Central memory CD8-positive, alpha-beta T cell (primary cell): ENCODE measurements around the gene ODC1.
"Not testable (repeated sequence)": the region's sequence is repeated elsewhere in the genome, so short reads cannot be mapped to it uniquely, and the experiment has no call there.

Experiments
- ATAC-seq: fragments of 150-1000 bp; cut with Tn5 transposase; replicated peaks from 2 replicates; pipeline ENCODE4 v1.10.0; 2022; ENCODE audit warnings: mild to moderate bottlenecking, moderate FRiP score, moderate number of reproducible peaks; ENCODE audit not compliant: poor library complexity, severe bottlenecking; ENCODE audit errors: extremely low read depth
- DNase-seq, 2 donors: peaks; one replicate each; pipeline ENCODE4 v3.0.0; 2021; ENCODE audit warnings: low spot score in 2 of 2
- H3K27ac Mint-ChIP-seq: one replicate; pipeline ENCODE4 v1.8.0; 2022; ENCODE audit warnings: low read depth, mild to moderate bottlenecking, moderate library complexity, mixed read lengths
- H3K27me3 Mint-ChIP-seq: one replicate; pipeline ENCODE4 v1.8.0; 2022; ENCODE audit warnings: mixed read lengths
- H3K36me3 Mint-ChIP-seq: one replicate; pipeline ENCODE4 v1.8.0; 2022; ENCODE audit warnings: mild to moderate bottlenecking, moderate library complexity, mixed read lengths; ENCODE audit not compliant: insufficient read depth
- H3K4me1 Mint-ChIP-seq: one replicate; pipeline ENCODE4 v1.8.0; 2022; ENCODE audit warnings: mixed read lengths
- H3K4me3 Mint-ChIP-seq: one replicate; pipeline ENCODE4 v1.8.0; 2022; ENCODE audit warnings: mild to moderate bottlenecking, moderate library complexity, mixed read lengths
- H3K9me3 Mint-ChIP-seq: one replicate; pipeline ENCODE4 v1.8.0; 2022; ENCODE audit warnings: mixed read lengths

ODC1 gene

DNA sequence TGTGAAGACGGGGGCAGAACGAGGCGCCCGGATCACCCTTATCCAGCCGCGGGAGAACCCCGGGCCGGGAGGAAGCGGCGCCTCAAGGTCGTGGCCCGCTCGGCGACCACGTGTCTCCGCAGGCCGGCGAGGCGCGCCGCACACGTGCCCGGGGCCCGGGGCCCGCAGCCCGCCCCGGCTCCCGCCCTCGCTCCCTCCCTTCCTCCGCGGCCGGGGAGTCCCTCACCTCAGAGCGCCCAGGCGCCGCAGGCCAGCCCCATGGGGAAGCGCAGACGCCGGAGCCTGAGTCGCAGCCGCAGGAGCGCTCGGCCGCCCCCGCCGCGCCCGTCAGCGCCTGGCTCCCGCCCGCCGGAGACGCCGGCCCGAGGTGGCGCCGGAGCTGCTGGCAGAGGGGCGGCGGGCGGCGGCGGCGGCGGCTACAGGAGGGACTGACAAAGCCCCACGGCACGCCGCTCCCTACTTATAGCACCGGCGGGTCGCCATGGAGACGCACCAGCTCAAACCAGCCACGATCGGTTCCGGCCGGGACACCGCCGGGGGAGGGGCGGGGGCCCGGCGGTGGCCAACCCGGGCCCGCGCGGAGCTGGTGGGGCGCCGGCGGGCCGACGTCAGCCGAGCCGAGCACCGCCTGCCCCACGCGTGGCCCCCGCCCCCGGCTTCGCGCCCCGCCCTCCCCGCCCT is at the start of gene ODC1:
TSS of gene ODC1 (minus strand) at position 433 of the 681 bp plus-strand sequence. CDS start 3,295 bp downstream, outside the sequence.
- Mint-ChIP-seq H3K9me3 (no peaks in the 10 kb centered on the region), H3K36me3 (peaks cover 36% of the 10 kb centered on the region), H3K4me3 (peak within 1 kb of the TSS; percentile 76), H3K4me1 (peaks cover 27% of the 10 kb centered on the region), H3K27me3 (no peaks in the 10 kb centered on the region), H3K27ac (peak within 1 kb of the TSS; percentile 67)
- DNase-seq (peak; percentile 97), ATAC-seq (peak; percentile 83)

DNA sequence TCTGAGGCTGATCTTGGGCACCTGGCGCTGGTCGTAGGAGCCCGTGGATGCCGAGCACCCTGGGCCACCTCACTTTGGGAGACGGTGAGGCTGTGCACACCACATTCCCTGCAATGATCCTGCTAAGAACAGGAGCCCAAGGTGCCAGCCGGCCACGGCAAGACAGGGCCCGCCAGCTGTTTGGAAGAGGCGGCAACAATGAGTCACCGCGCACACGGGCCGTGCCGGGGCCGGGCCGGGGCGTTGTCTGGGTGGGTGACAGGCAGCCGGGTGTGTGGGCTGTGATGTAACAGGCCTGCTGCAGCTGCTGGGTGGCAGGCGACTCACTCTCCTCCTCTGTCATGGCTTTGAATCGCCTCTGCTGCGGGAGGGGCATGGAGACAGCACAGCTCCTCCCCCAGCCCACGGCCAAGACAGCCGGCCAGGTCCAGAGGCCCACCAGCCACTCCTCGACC is 49.7 kb upstream of the ODC1 start:
- peak; percentile 32 to 54 for DNase-seq

DNA sequence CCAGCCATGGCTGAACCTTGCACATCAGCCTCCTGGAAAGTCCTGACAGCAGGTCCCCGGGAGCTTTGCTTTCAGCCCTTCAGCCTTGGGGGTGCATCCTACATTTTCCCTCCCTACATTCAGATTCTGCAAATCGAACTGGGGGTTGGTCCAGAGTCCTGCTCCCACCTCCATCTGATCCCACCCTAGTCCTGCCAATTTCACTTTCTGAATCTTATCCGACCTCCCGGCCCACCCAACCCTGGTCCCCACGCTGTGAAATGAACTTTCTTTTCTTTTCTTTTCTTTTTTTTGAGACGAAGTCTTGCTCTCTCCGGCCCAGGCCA is 47.8 kb upstream of the ODC1 start:
- no peak overlapping the region for H3K4me3 Mint-ChIP-seq

More for the DNA sequence above, 49.7 kb upstream of the ODC1 start:
- Mint-ChIP-seq H3K36me3 (no peaks in the 10 kb centered on the region), H3K4me1 (peaks cover 11% of the 10 kb centered on the region), H3K9me3 (no peaks in the 10 kb centered on the region), H3K27me3 (peaks cover 41% of the 10 kb centered on the region), H3K27ac (peak overlapping the region; percentile 81), H3K4me3 (peak overlapping the region; percentile 20)
- ATAC-seq = peak; percentile 65

DNA sequence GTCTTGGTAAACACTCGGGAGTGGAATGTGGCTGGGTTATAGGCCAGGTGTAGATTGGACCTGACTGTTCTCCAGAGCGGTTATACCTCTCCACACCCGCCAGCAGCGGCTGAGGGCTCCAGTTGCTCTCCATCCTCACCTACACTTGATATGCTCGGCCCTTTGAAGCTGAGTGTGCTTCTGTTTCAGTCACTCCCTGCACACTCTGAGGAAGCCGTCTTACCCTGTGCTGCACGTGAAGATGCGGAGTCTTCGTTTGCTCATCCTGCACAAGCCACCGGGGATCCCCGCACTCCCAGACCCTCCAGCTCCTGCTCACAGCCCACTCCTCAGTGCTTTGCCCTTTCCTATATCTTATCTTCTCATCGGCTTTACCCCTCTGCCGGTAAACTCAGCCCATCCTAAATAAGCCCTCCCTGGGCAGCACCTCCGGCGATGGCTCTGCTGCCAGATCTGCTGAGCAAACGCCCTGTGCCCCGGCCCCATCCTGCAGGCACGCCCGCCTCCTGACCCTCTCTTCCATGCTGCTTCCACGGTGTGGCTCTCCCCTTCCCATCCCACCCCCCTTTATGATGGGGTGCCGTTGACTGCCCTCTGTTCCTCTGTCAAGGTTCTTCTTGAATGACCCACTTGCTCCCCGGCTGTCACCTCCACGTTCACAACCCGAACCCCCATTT is 47.3 kb upstream of the ODC1 start:
- H3K27ac Mint-ChIP-seq = peak overlapping the region; percentile 55
- no peaks in the 10 kb centered on the region for H3K9me3 Mint-ChIP-seq
- DNase-seq = peak; percentile 6 to 8
- no peaks in the 10 kb centered on the region for H3K36me3 Mint-ChIP-seq
- ATAC-seq = no peak
- H3K4me3 Mint-ChIP-seq = no peak overlapping the region
- peaks cover 27% of the 10 kb centered on the region for H3K27me3 Mint-ChIP-seq
- peaks cover 11% of the 10 kb centered on the region for H3K4me1 Mint-ChIP-seq

More for the DNA sequence above, 47.8 kb upstream of the ODC1 start:
- Mint-ChIP-seq H3K27me3 (peaks cover 27% of the 10 kb centered on the region), H3K27ac (peak overlapping the region; percentile 55), H3K36me3 (no peaks in the 10 kb centered on the region), H3K4me1 (peaks cover 11% of the 10 kb centered on the region), H3K9me3 (no peaks in the 10 kb centered on the region)
- peak in 1 of 2 donors; percentile 3 for DNase-seq
- ATAC-seq = no peak

DNA sequence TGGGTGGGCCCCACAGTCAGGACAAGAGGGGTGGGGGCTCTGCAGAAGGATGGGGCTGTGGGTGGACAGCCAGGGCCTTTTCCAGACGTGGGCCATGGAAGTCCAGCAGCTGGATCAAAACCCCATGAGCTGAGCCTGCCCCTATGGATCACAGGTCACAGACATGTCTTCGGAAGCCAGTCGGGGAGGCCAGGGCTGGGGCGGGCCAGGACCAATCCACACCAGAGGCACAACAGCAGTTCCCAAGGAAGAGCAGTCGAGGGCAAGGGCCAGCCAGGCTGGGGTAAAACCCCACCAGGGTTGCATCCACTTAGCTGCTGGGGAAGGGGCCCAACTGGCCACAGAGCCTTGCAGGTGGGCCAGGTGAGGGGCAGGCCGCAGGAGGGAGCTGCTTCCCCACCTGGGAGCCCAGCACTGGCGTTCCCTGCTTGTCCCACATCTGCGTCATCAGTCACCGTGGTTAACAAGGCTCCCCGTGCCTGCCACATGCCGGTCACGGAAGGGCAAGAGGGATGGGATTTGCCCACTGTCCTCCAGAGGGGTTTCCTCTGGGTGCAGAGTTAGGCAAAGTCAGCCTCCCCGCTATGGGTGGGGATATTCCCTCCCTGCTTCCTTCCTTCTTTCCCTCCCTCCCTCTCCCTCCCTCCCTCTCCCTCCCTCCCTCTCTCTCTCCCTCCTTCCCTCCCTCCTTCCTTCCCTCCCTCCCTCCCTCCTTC is 46.4 kb upstream of the ODC1 start:
- no peak overlapping the region for H3K4me3 Mint-ChIP-seq
- peaks cover 11% of the 10 kb centered on the region for H3K4me1 Mint-ChIP-seq
- H3K27me3 Mint-ChIP-seq = peaks cover 27% of the 10 kb centered on the region
- no peaks in the 10 kb centered on the region for H3K36me3 Mint-ChIP-seq
- ATAC-seq (no peak), DNase-seq (peak; percentile 4 to 12)
- H3K27ac Mint-ChIP-seq = peak overlapping the region; percentile 80
- no peaks in the 10 kb centered on the region for H3K9me3 Mint-ChIP-seq

DNA sequence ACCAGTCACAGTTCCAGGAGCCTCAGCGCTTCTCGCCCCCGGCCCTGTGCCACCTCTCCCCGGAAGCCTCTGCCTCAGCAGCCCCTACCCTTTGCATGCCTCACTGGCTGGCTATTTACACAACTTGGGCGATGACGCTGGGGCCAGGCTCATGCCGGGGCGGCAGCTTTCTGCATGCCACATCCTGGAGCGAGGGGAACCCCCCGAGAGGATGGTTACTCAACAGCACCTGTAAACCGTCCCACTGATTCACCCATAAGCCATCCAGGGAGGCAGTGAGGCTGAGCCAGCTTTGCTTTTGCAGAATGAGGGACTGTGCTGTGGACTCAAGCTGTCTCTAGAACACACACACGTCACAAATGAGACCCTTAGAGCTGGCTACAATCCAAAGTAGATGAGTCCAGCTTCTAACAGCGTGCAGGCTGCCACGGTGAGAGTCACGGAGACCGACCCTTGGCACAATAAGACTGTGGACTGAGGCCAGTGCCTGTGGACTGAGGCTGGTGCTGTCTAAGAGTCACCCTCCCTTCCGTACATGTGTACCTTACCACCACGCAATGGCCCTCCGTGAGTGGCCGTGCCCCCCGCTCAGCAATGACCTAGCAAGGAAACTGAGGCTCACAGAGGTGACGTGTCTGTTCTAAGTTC is 45.6 kb upstream of the ODC1 start:
- Mint-ChIP-seq H3K36me3 (no peaks in the 10 kb centered on the region), H3K27me3 (peaks cover 22% of the 10 kb centered on the region), H3K4me3 (peak overlapping the region; percentile 34), H3K4me1 (peaks cover 13% of the 10 kb centered on the region), H3K9me3 (peaks cover 2% of the 10 kb centered on the region), H3K27ac (peak overlapping the region; percentile 80)
- peak; percentile 69 to 84 for DNase-seq
- ATAC-seq = peak; percentile 95

DNA sequence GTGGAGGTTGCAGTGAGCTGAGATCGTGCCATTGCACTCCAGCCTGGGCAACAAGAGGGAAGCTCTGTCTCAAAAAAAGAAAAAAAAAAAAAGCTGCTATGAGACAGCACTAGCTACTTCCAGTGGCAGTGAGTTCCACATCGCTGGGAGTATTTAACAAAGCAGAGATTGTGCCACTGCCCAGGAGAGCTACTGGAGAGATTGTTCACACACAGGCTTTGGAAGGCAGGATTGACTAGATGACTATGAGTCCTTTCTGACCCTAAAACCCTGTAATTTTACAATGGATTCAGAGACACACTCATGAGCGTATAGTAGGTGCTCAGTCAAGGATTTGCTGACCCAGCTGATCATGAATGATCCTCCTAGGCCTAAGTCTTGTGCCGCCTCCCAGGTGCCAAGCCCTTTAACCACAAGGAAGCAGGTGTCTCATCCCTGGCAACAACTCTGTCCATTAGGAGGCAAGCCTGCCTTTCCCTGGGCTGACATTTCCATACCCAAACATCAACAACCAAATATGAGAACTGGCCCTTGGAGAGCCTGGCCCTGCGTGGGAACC is 45.0 kb upstream of the ODC1 start:
- peaks cover 6% of the 10 kb centered on the region for H3K9me3 Mint-ChIP-seq
- no peak for ATAC-seq
- H3K27ac Mint-ChIP-seq = peak overlapping the region; percentile 80
- peaks cover 1% of the 10 kb centered on the region for H3K36me3 Mint-ChIP-seq
- H3K27me3 Mint-ChIP-seq = peaks cover 16% of the 10 kb centered on the region
- H3K4me3 Mint-ChIP-seq = peak overlapping the region; percentile 34
- peaks cover 18% of the 10 kb centered on the region for H3K4me1 Mint-ChIP-seq
- no peak for DNase-seq

DNA sequence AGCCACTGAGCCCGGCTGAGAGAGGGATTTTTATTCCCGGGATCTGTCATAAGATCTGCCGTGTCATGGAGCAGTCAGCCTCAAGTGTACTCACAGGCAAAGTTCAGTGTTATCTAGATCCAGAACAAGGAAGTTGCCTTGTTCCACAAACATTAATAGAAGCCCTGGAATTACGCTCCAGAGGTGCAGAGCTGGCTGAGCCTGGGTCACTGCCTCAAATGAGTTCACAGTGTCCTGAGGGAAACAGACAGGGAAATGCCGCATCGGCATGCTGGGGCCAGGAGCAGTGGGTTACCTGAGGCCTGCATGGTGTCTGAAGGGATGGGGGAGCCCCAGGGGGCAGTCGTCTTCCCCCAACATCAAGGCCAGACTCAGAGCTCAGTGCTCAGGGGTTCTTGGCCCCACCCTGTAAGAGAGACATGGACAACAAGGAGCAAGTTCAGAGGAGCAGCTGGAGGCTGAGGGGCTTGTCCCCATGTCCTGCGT is 42.7 kb upstream of the ODC1 start:
- H3K27me3 Mint-ChIP-seq = no peaks in the 10 kb centered on the region
- H3K27ac Mint-ChIP-seq = peak overlapping the region; percentile 17
- ATAC-seq (no peak), DNase-seq (no peak)
- H3K36me3 Mint-ChIP-seq = peaks cover 5% of the 10 kb centered on the region
- H3K4me1 Mint-ChIP-seq = peaks cover 28% of the 10 kb centered on the region
- peaks cover 6% of the 10 kb centered on the region for H3K9me3 Mint-ChIP-seq
- no peak overlapping the region for H3K4me3 Mint-ChIP-seq

DNA sequence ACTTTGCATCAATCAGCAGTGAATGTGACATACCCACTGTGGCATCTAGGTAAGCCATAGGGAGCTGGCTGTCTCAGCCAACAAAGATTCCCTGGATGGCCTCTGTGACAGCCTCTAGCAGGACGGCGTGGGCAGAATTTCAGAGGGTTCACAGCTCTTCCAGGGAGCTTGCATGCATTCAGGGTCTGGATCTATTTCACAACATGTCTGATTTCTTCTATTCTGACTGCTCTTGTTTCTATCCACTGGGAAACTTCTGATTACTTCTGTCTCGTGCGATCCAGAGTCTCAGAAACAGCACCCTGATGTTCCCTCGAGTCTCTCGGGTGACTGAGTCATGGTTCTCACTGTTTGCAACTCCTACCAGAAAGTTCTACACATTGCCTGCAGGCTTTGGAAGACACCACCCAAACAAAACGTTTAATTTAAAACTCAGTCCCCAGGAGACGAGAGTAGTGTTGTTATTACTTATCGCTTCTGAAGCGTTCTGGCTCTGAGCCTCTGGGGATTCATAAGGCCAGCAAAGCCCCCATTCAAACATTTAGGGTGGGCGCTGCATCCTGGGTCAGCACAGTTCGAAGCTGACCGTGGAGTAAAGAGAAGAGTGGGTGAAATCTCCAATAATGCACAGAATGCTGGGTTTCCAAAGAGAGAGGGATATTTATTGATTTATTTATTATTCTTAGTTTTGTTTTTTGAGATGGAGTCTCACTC is 41.9 kb upstream of the ODC1 start:
- H3K27me3 Mint-ChIP-seq = no peaks in the 10 kb centered on the region
- H3K27ac Mint-ChIP-seq = no peak overlapping the region
- DNase-seq = no peak
- H3K4me3 Mint-ChIP-seq = no peak overlapping the region
- H3K9me3 Mint-ChIP-seq = peaks cover 6% of the 10 kb centered on the region
- H3K4me1 Mint-ChIP-seq = peaks cover 28% of the 10 kb centered on the region
- ATAC-seq = no peak
- peaks cover 5% of the 10 kb centered on the region for H3K36me3 Mint-ChIP-seq

DNA sequence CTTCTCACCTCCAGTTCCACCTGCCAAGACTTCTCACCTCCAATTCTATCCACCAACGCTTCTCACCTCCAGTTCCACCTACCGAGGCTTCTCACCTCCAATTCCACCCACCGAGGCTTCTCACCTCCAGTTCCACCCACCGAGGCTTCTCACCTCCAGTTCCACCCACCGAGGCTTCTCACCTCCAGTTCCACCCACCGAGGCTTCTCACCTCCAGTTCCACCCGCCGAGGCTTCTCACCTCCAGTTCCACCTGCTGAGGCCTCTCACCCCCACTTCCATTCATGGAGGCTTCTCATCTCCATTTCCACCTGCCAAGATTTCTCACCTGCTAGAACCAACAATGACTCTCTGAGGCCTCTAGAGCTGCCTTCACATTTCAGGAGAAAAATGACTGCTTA is 40.0 kb upstream of the ODC1 start:
- peaks cover 21% of the 10 kb centered on the region for H3K4me1 Mint-ChIP-seq
- H3K27me3 Mint-ChIP-seq, ATAC-seq, H3K9me3 Mint-ChIP-seq, H3K36me3 Mint-ChIP-seq, DNase-seq: not testable (repeated sequence)
- peak overlapping the region; percentile 81 for H3K27ac Mint-ChIP-seq
- H3K4me3 Mint-ChIP-seq = peak overlapping the region; percentile 31

DNA sequence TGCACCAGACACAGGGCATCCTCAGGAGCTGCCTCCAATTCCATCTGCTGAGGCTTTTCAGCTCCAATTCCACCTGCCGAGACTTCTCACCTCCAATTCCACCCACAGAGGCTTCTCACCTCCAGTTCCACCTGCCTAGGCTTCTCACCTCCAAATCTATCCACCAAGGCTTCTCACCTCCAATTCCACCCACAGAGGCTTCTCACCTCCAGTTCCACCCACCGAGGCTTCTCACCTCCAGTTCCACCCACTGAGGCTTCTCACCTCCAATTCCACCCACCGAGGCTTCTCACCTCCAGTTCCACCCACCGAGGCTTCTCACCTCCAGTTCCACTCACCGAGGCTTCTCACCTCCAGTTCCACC is 39.6 kb upstream of the ODC1 start:
- H3K36me3 Mint-ChIP-seq, DNase-seq, H3K27me3 Mint-ChIP-seq, ATAC-seq, H3K9me3 Mint-ChIP-seq: not testable (repeated sequence)
- H3K27ac Mint-ChIP-seq = peak overlapping the region; percentile 81
- peak overlapping the region; percentile 31 for H3K4me3 Mint-ChIP-seq
- H3K4me1 Mint-ChIP-seq = peaks cover 21% of the 10 kb centered on the region
